Measurements from ENCODE around the gene ODR4.

DNA sequence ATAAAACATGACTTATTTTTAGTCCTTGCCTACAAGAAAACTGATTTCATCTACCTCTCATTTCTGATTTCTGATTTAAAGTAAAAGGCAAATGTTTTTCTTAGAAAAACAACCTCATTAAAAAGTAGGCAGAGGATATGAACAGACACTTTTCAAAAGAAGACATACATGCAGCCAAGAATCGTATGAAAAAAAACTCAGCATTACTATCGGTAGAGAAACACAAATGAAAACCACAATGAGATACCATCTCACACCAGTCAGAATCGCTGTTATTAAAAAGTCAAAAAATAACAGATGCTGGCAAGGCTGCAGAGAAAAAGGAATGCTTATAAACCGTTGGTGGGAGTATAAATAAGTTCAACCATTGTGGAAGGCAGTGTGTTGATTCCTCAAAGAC is 16.2 kb downstream of the ODR4 start:
- TF ChIP-seq, protein P1, sequence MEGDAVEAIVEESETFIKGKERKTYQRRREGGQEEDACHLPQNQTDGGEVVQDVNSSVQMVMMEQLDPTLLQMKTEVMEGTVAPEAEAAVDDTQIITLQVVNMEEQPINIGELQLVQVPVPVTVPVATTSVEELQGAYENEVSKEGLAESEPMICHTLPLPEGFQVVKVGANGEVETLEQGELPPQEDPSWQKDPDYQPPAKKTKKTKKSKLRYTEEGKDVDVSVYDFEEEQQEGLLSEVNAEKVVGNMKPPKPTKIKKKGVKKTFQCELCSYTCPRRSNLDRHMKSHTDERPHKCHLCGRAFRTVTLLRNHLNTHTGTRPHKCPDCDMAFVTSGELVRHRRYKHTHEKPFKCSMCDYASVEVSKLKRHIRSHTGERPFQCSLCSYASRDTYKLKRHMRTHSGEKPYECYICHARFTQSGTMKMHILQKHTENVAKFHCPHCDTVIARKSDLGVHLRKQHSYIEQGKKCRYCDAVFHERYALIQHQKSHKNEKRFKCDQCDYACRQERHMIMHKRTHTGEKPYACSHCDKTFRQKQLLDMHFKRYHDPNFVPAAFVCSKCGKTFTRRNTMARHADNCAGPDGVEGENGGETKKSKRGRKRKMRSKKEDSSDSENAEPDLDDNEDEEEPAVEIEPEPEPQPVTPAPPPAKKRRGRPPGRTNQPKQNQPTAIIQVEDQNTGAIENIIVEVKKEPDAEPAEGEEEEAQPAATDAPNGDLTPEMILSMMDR (IDR thresholded peaks at IDR 0.05; ENCODE audit: extremely low read depth in 1 of 2, insufficient read depth in 1 of 2, low read depth in 1 of 2, low read length in 2 of 2), result no peak
- TF ChIP-seq MAX (IDR thresholded peaks at IDR 0.05; ENCODE audit: insufficient read depth, insufficient read length) (no peak), POLR2A (IDR thresholded peaks at IDR 0.05; ENCODE audit: low read depth, low read length) (no peak)

All from endothelial cell of umbilical vein (primary cell).